ENCODE measurements around the gene ALG11.
"Not testable (repeated sequence)": the region's sequence is repeated elsewhere in the genome, so short reads cannot be mapped to it uniquely, and the experiment has no call there.

Gene ALG11

GRCh38 chr13:52030401-52030800 is 18.2 kb downstream of the ALG11 start:
- DNase-seq: not testable (repeated sequence)

GRCh38 chr13:52033039-52033438 is 20.8 kb downstream of the ALG11 start:
- no peak for DNase-seq

- no peak for DNase-seq
Observed at GRCh38 chr13:52034616-52035226, 22.5 kb downstream of the ALG11 start.

- DNase-seq: no peak
Observed at GRCh38 chr13:52036037-52036436, 23.8 kb downstream of the ALG11 start.

- DNase-seq: no peak
Observed at GRCh38 chr13:52043675-52044074, 31.5 kb downstream of the ALG11 start.

- DNase-seq: no peak
Observed at GRCh38 chr13:52047463-52047862, 35.3 kb downstream of the ALG11 start.

GRCh38 chr13:52048516-52048915 is 36.3 kb downstream of the ALG11 start:
- DNase-seq: no peak

GRCh38 chr13:52051400-52051799 is 39.2 kb downstream of the ALG11 start:
- no peak for DNase-seq

- no peak for DNase-seq
Observed at GRCh38 chr13:52053460-52053859, 41.3 kb downstream of the ALG11 start.

GRCh38 chr13:52061064-52061463 is 48.9 kb downstream of the ALG11 start:
- DNase-seq: not testable (repeated sequence)

- no peak for DNase-seq
Observed at GRCh38 chr13:52061587-52061986, 49.4 kb downstream of the ALG11 start.

- no peak for DNase-seq
Observed at GRCh38 chr13:52067237-52067636, 55.0 kb downstream of the ALG11 start.

- no peak for DNase-seq
Observed at GRCh38 chr13:52070929-52071523, 58.8 kb downstream of the ALG11 start.

Measured in NCI-H446 (cell line).